ENCODE data around the gene C9orf78. TPM values are rescaled to one million over a fixed set of nuclear protein-coding genes. Genes with fewer than 3 reads are reported as not detected.

Gene C9orf78
- total and polyA plus RNA-seq, 9 of the 15 experiments (the other 6 are each of a cell fraction or from before 2014, with no cell fraction given) = 94.6 to 266 (median 202) TPM

GRCh38 chr9:129834489-129835127, 467 bp downstream of the C9orf78 start (continued):
- TF ChIP-seq SREBF1 (IDR thresholded peaks at IDR 0.05; ENCODE audit: borderline replicate concordance, low read depth, low read length) (no peak), POLR2A (conservative IDR thresholded peaks at IDR 0.05) (no peak), TCF15 (CRISPR knock-in tag; IDR thresholded peaks at IDR 0.05) (no peak), ZNF79 (CRISPR knock-in tag; IDR thresholded peaks at IDR 0.05; ENCODE audit: low read depth) (no peak), ZNF449 (CRISPR knock-in tag; IDR thresholded peaks at IDR 0.05) (no peak), ELK3 (CRISPR knock-in tag; IDR thresholded peaks at IDR 0.05) (0 out of 2 replicates have a peak, but pooled peaks have one; percentile 49), HNRNPH1 (optimal IDR thresholded peaks at IDR 0.05; ENCODE audit: low read depth, low read length) (no peak), MYNN (IDR thresholded peaks at IDR 0.05) (no peak), MYNN (CRISPR knock-in tag; IDR thresholded peaks at IDR 0.05) (no peak), GTF3C2 (IDR thresholded peaks at IDR 0.05; ENCODE audit: borderline replicate concordance, extremely low read depth, insufficient read length) (no peak), ZSCAN29 (IDR thresholded peaks at IDR 0.05) (peak; percentile 42; the same call in 1 of the 2 replicates), CBX8 (IDR thresholded peaks at IDR 0.05; ENCODE audit: borderline replicate concordance, extremely low read depth, low read depth, low read length, poor library complexity, severe bottlenecking) (no peak), MYBL2 (IDR thresholded peaks at IDR 0.05; ENCODE audit: low read depth) (no peak), MYBL2 (CRISPR knock-in tag; IDR thresholded peaks at IDR 0.05; ENCODE audit: borderline replicate concordance) (no peak), ZFP36 (IDR thresholded peaks at IDR 0.05; ENCODE audit: low read depth, low read length, partially characterized antibody) (no peak), VEZF1 (CRISPR knock-in tag; IDR thresholded peaks at IDR 0.05) (no peak), ZBTB12 (CRISPR knock-in tag; IDR thresholded peaks at IDR 0.05) (no peak), NBN (IDR thresholded peaks at IDR 0.05; ENCODE audit: low read depth) (0 out of 2 replicates have a peak, but pooled peaks have one; percentile 52), ZNF347 (CRISPR knock-in tag; IDR thresholded peaks at IDR 0.05; ENCODE audit: low read depth) (no peak), CSDE1 (IDR thresholded peaks at IDR 0.05) (no peak)
